ENCODE data around the gene GNG4. TPM values are rescaled to one million over a fixed set of nuclear protein-coding genes. Genes with fewer than 3 reads are reported as not detected.

Gene GNG4
- total and polyA plus RNA-seq, 2 donors = 3.1 to 9.8 TPM

DNA sequence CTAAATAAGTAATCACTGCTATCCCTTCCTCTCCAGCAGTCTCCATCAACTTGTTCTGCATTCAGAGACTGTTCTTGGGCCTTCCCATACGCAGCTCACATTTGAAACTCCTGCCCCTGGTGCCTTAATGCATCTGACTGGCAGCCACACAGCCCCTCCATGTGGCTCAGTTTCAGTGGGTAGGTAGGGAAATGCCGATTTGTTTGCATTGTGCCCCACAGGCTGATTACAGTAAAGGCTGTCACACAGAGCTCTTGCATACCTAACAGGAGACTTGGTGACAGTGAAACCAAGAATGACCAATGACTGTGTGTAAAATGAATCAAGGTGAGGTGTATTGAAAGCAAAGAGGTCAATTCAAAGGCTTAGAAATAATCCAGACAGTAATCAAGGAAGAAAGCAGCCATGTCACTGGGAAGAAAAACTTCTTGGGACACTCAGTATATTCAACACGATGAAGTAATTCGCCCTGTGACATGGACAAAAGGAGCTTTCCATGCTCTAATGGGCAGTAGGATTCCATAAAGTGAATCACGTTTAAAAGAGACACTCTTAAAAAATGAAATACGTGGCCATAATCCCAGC lies 132.6 kb downstream of the GNG4 start:
- no peak for DNase-seq (ENCODE audit: low read depth in 6 of 9, low spot score in 9 of 9)
- 95% methylated on average over 6 of the region's 6 CpGs for WGBS

DNA sequence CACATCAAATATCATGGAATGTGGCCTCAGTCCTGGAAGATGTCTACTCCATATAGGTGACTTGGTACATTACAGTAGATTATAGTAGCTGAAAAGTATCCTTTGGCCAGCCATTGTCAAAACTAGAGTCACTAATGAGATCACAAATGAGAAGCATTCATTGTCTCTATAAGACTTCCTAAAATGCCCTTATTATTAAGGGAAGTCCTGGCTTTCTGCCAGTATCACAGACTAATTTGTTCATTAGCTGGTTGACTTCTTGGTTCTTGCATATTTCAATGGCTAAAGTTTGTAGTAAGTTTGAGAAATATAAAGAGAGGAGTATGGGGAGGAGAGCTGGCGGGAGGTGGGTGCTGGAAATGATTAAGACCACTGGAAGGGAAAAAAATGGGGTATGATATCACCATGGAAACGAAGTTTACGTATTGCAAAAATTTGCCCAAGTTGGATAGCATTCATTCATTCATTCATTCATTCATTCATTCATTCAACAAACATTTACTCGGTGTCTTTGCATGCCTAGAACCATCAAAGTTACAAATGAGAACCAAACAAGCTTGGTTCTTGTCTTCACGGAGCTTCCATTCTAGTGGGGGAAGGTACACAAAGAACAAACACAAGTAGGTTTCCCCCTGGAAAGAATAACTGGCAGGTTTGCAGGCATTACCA lies 133.6 kb downstream of the GNG4 start:
- H3K4me3 ChIP-seq (ENCODE audit: low read length in 2 of 2) = no peak overlapping the region
- no peak overlapping the region for H3K27ac ChIP-seq (ENCODE audit: low read depth in 1 of 2, low read length in 1 of 2)
- H3K36me3 ChIP-seq (ENCODE audit: control insufficient read depth in 2 of 2, insufficient read depth in 2 of 2, low read length in 1 of 2) = no peaks in the 10 kb centered on the region
- WGBS = 96% methylated on average over 5 of the region's 5 CpGs
- H3K4me1 ChIP-seq (ENCODE audit: control insufficient read depth in 2 of 2, insufficient read depth in 2 of 2, low read length in 2 of 2) = no peaks in the 10 kb centered on the region
- H3K27me3 ChIP-seq (ENCODE audit: control insufficient read depth in 2 of 2, insufficient read depth in 1 of 2, low read length in 1 of 2) = no peaks in the 10 kb centered on the region
- no peak for DNase-seq (ENCODE audit: low read depth in 6 of 9, low spot score in 9 of 9)
- no peaks in the 10 kb centered on the region for H3K9me3 ChIP-seq (ENCODE audit: control insufficient read depth in 2 of 2, insufficient read depth in 1 of 2, low read length in 1 of 2)

More for the DNA sequence above, 132.6 kb downstream of the GNG4 start:
- no peaks in the 10 kb centered on the region for H3K36me3 ChIP-seq (ENCODE audit: control insufficient read depth in 2 of 2, insufficient read depth in 2 of 2, low read length in 1 of 2)
- no peaks in the 10 kb centered on the region for H3K4me1 ChIP-seq (ENCODE audit: control insufficient read depth in 2 of 2, insufficient read depth in 2 of 2, low read length in 2 of 2)
- no peaks in the 10 kb centered on the region for H3K9me3 ChIP-seq (ENCODE audit: control insufficient read depth in 2 of 2, insufficient read depth in 1 of 2, low read length in 1 of 2)
- no peaks in the 10 kb centered on the region for H3K27me3 ChIP-seq (ENCODE audit: control insufficient read depth in 2 of 2, insufficient read depth in 1 of 2, low read length in 1 of 2)
- no peak overlapping the region for H3K4me3 ChIP-seq (ENCODE audit: low read length in 2 of 2)
- H3K27ac ChIP-seq (ENCODE audit: low read depth in 1 of 2, low read length in 1 of 2) = no peak overlapping the region

DNA sequence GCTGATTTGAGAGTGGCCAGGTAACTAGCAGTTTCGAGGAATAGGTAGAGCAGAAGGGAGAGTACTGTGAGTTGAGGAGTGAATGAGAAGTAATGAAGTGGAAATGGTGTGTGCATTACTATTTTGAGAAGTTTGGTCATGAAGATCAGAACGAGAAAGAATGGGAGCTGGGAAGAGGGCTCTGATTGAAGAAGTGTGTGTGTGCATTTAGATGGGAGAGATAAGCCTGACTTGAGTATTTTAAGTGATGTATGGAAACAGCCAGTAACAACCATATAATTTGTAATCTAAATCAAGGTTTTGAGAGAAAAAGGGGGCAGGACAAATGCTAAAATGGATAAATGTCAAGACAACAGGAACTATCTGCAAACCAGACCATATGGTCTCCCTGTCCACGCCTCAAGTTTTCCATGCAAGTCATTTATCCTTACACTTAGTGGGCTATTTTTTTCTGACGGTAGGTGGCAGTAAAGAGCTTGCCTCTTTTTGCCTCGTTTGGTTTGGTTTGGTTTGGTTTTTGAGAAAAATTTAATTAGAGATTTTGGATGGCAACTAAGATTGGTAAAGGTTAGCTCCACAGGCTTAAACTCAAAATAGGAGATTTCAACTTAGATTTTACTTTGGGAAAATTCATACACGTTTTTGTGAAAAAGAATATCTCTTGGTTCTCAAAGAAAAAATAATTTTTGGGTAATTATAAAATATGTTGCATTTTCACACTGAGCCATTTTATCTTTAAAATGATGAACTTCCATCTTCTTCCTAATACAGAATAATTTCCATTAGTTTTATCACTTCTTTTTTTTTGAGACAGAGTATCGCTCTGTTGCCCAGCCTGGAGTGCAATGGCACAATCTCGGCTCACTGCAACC lies 135.9 kb downstream of the GNG4 start:
- Histone ChIP-seq H3K4me1 (ENCODE audit: control insufficient read depth in 2 of 2, insufficient read depth in 2 of 2, low read length in 2 of 2) (no peaks in the 10 kb centered on the region), H3K27ac (ENCODE audit: low read depth in 1 of 2, low read length in 1 of 2) (no peak overlapping the region), H3K27me3 (ENCODE audit: control insufficient read depth in 2 of 2, insufficient read depth in 1 of 2, low read length in 1 of 2) (no peaks in the 10 kb centered on the region), H3K4me3 (ENCODE audit: low read length in 2 of 2) (no peak overlapping the region), H3K36me3 (ENCODE audit: control insufficient read depth in 2 of 2, insufficient read depth in 2 of 2, low read length in 1 of 2) (no peaks in the 10 kb centered on the region), H3K9me3 (ENCODE audit: control insufficient read depth in 2 of 2, insufficient read depth in 1 of 2, low read length in 1 of 2) (no peaks in the 10 kb centered on the region)
- 40% methylated on average over 8 of the region's 8 CpGs for WGBS
- peak in 6 of 9 donors; percentile 51 to 84 (median 66) for DNase-seq (ENCODE audit: low read depth in 6 of 9, low spot score in 9 of 9)

DNA sequence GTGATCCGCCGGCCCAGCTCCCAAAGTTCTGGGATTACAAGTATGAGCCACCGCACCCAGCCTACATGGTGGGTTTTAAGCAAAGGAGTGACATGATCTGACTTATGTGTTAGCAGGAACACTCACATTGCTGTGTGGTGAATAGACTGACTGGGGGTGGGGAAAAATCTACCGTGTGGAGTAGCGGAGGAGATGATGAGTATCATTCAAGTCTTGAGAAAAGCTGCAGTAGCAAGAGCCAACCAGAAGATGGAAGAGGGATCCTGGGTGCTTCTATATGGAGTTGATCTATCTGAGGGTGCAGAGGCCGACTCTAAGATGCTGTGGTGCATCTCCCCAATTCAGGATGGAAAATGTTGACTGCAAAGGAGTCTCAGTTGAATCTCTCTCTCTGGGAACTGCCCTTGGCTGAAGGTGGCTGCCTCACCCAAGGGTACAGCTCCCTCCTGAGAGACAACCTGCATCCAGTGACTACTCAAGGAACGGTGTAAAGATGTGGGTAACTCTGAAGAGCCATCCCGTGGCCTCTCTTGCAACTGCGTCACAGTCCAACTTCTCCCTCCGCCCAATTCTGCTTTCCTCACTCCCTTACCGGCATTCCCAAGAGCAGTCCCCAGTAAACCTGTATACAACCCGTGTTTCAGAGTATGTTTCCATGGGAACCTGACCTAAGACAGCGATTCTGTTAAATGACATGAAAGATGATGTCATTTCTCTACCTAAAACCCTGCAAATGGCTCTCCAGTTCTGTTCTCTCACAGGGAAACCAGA lies 137.9 kb downstream of the GNG4 start:
- H3K9me3 ChIP-seq (ENCODE audit: control insufficient read depth in 2 of 2, insufficient read depth in 1 of 2, low read length in 1 of 2) = no peaks in the 10 kb centered on the region
- H3K27ac ChIP-seq (ENCODE audit: low read depth in 1 of 2, low read length in 1 of 2) = no peak overlapping the region
- no peaks in the 10 kb centered on the region for H3K4me1 ChIP-seq (ENCODE audit: control insufficient read depth in 2 of 2, insufficient read depth in 2 of 2, low read length in 2 of 2)
- no peaks in the 10 kb centered on the region for H3K27me3 ChIP-seq (ENCODE audit: control insufficient read depth in 2 of 2, insufficient read depth in 1 of 2, low read length in 1 of 2)
- DNase-seq (ENCODE audit: low read depth in 6 of 9, low spot score in 9 of 9) = no peak
- 88% methylated on average over 13 of the region's 13 CpGs for WGBS
- H3K36me3 ChIP-seq (ENCODE audit: control insufficient read depth in 2 of 2, insufficient read depth in 2 of 2, low read length in 1 of 2) = no peaks in the 10 kb centered on the region
- no peak overlapping the region for H3K4me3 ChIP-seq (ENCODE audit: low read length in 2 of 2)

DNA sequence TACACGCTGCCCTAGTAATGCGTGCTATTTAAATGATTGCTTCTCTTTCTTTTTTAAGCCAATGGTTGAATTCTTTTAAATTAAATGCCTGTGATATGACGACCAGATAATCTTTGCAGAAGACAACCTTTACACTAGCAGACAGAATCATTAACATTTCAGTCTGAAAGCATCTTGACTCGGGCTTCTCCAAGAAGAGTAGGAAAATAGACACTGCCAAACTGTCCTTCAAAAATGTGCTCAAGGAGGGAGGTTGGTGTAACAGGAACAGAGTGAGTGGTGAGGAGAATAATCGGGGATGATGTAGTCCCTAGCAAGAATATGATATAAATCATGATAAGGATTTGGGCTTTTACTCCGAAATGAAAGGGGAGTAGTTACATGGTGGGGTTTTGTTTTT lies 138.8 kb downstream of the GNG4 start:
- Histone ChIP-seq H3K9me3 (ENCODE audit: control insufficient read depth in 2 of 2, insufficient read depth in 1 of 2, low read length in 1 of 2) (no peaks in the 10 kb centered on the region), H3K4me3 (ENCODE audit: low read length in 2 of 2) (no peak overlapping the region), H3K4me1 (ENCODE audit: control insufficient read depth in 2 of 2, insufficient read depth in 2 of 2, low read length in 2 of 2) (no peaks in the 10 kb centered on the region), H3K27me3 (ENCODE audit: control insufficient read depth in 2 of 2, insufficient read depth in 1 of 2, low read length in 1 of 2) (no peaks in the 10 kb centered on the region), H3K27ac (ENCODE audit: low read depth in 1 of 2, low read length in 1 of 2) (no peak overlapping the region), H3K36me3 (ENCODE audit: control insufficient read depth in 2 of 2, insufficient read depth in 2 of 2, low read length in 1 of 2) (no peaks in the 10 kb centered on the region)
- no peak for DNase-seq (ENCODE audit: low read depth in 6 of 9, low spot score in 9 of 9)
- 95% methylated on average over 6 of the region's 6 CpGs for WGBS

DNA sequence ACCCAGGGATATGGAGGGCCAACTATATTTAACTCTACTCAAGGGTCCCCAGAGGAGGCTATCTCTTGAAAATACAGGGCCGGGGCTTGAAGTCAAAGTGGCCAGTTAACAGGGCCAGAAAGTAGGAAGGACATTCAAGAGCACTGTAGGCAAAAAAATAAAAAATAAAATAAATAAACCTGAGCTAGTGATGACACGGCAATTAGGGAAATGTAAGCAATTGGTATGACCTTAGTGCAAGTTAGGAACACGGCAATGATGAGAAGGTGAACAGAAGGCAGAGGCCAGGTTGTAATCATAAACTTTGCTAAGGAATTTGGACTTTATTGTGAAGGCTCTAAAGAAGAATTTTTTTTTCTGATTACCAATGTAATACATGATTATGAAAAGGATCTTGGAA lies 142.0 kb downstream of the GNG4 start:
- Histone ChIP-seq H3K36me3 (ENCODE audit: control insufficient read depth in 2 of 2, insufficient read depth in 2 of 2, low read length in 1 of 2) (no peaks in the 10 kb centered on the region), H3K4me1 (ENCODE audit: control insufficient read depth in 2 of 2, insufficient read depth in 2 of 2, low read length in 2 of 2) (peaks cover 0 to 7% of the 10 kb centered on the region in 2 donors), H3K4me3 (ENCODE audit: low read length in 2 of 2) (no peak overlapping the region), H3K9me3 (ENCODE audit: control insufficient read depth in 2 of 2, insufficient read depth in 1 of 2, low read length in 1 of 2) (no peaks in the 10 kb centered on the region), H3K27ac (ENCODE audit: low read depth in 1 of 2, low read length in 1 of 2) (no peak overlapping the region), H3K27me3 (ENCODE audit: control insufficient read depth in 2 of 2, insufficient read depth in 1 of 2, low read length in 1 of 2) (no peaks in the 10 kb centered on the region)
- WGBS = 96% methylated on average over 3 of the region's 3 CpGs
- DNase-seq (ENCODE audit: low read depth in 6 of 9, low spot score in 9 of 9) = no peak

DNA sequence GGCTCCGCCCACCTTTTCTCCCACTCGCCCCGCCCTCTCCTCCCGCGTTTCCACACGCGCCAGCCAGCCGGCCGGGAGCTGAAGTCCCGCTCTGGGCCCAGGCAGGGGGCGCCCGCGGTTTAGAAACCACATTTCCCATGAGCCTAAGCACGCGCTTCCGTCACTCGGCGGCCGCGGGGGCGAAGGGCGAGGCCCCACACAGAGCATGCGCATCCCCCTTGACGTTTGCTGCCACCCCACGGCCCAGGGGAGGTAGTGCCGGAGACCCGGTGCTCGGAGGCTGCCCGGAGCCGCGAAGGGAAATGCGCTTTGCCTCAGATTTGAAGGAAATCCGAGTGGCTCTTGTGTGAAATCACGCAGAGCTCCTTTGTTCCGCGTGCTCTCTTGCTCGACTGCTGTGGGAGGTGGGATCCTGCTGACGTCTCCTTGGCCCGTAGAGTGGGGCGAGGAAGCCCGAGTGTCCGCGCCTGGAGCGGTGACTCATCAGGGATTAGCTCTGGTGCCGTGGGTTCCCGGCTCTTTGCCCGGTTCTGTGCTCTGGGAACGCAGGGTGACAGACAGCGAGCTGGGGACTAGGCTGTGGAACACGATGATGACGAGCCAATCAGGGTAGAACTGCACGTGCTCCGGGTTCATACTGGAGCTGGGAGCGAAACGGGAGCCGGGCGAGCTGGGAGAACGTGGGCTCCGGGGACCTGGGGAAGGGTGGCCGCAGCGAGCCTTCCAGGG lies 144.9 kb downstream of the GNG4 start:
- H3K4me3 ChIP-seq (ENCODE audit: low read length in 2 of 2) = peak overlapping the region; percentile 74 to 84
- peaks cover 0 to 7% of the 10 kb centered on the region in 2 donors for H3K4me1 ChIP-seq (ENCODE audit: control insufficient read depth in 2 of 2, insufficient read depth in 2 of 2, low read length in 2 of 2)
- no peaks in the 10 kb centered on the region for H3K27me3 ChIP-seq (ENCODE audit: control insufficient read depth in 2 of 2, insufficient read depth in 1 of 2, low read length in 1 of 2)
- peak overlapping the region; percentile 91 to 96 for H3K27ac ChIP-seq (ENCODE audit: low read depth in 1 of 2, low read length in 1 of 2)
- H3K9me3 ChIP-seq (ENCODE audit: control insufficient read depth in 2 of 2, insufficient read depth in 1 of 2, low read length in 1 of 2) = no peaks in the 10 kb centered on the region
- under 1% methylated on average over 61 of the region's 61 CpGs for whole genome bisulfite sequencing
- peak; percentile 94 to 99 (median 98) for DNase-seq (ENCODE audit: low read depth in 6 of 9, low spot score in 9 of 9)
- no peaks in the 10 kb centered on the region for H3K36me3 ChIP-seq (ENCODE audit: control insufficient read depth in 2 of 2, insufficient read depth in 2 of 2, low read length in 1 of 2)

DNA sequence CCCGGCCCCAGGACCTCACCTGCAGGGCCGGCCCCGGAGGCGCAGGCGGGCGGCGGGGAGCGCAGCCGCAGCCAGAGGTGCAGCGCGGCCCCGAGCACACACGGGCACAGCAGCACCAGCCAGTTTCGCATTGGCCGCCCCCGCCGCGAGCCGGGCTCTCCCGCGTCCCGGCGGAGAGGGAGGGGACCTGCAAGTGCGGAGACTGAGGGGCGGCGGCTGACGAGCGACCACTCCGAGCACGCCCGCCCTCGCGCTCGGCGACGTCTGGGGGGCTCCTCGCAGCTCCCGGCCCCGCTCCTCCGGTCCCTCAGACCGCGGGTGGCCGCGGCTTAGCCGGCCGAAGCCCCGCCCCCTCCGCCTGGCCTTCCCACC lies 145.5 kb downstream of the GNG4 start, which contains the start of gene B3GALNT2:
TSS of gene B3GALNT2 (minus strand) at position 331 of the 372 bp plus-strand sequence. CDS start at position 131, 200 bp downstream.
- Histone ChIP-seq H3K9me3 (ENCODE audit: control insufficient read depth in 2 of 2, insufficient read depth in 1 of 2, low read length in 1 of 2) (no peaks in the 10 kb centered on the region), H3K4me3 (ENCODE audit: low read length in 2 of 2) (peak within 1 kb of the TSS; percentile 74 to 84), H3K4me1 (ENCODE audit: control insufficient read depth in 2 of 2, insufficient read depth in 2 of 2, low read length in 2 of 2) (peaks cover 0 to 7% of the 10 kb centered on the region in 2 donors), H3K27me3 (ENCODE audit: control insufficient read depth in 2 of 2, insufficient read depth in 1 of 2, low read length in 1 of 2) (no peaks in the 10 kb centered on the region), H3K27ac (ENCODE audit: low read depth in 1 of 2, low read length in 1 of 2) (peak within 1 kb of the TSS; percentile 91 to 96), H3K36me3 (ENCODE audit: control insufficient read depth in 2 of 2, insufficient read depth in 2 of 2, low read length in 1 of 2) (no peaks in the 10 kb centered on the region)
- WGBS = under 1% methylated on average over 48 of the region's 48 CpGs
- DNase-seq (ENCODE audit: low read depth in 6 of 9, low spot score in 9 of 9) = no peak
